Breast epithelium (tissue), 3 donors: ENCODE results near the gene PCGF2.

Source experiments
- CTCF ChIP-seq, 3 donors: fragments of 450-650 bp; IDR thresholded peaks; one replicate each; pipeline ENCODE4 v1.5.1; 2016 to 2017; ENCODE audit warnings: antibody characterized with exemption in 3 of 3, mild to moderate bottlenecking in 3 of 3, moderate library complexity in 3 of 3
- POLR2A ChIP-seq: fragments of 450-650 bp; IDR thresholded peaks from one replicate; pipeline ENCODE4 v1.6.1; 2016; ENCODE audit warnings: antibody characterized with exemption, mild to moderate bottlenecking, moderate library complexity
- POLR2AphosphoS5 ChIP-seq, 3 donors: sonication (generic); formaldehyde crosslinking; IDR thresholded peaks; one replicate each; pipeline ENCODE4 v1.6.1; 2017; ENCODE audit warnings: antibody characterized with exemption in 3 of 3

DNA sequence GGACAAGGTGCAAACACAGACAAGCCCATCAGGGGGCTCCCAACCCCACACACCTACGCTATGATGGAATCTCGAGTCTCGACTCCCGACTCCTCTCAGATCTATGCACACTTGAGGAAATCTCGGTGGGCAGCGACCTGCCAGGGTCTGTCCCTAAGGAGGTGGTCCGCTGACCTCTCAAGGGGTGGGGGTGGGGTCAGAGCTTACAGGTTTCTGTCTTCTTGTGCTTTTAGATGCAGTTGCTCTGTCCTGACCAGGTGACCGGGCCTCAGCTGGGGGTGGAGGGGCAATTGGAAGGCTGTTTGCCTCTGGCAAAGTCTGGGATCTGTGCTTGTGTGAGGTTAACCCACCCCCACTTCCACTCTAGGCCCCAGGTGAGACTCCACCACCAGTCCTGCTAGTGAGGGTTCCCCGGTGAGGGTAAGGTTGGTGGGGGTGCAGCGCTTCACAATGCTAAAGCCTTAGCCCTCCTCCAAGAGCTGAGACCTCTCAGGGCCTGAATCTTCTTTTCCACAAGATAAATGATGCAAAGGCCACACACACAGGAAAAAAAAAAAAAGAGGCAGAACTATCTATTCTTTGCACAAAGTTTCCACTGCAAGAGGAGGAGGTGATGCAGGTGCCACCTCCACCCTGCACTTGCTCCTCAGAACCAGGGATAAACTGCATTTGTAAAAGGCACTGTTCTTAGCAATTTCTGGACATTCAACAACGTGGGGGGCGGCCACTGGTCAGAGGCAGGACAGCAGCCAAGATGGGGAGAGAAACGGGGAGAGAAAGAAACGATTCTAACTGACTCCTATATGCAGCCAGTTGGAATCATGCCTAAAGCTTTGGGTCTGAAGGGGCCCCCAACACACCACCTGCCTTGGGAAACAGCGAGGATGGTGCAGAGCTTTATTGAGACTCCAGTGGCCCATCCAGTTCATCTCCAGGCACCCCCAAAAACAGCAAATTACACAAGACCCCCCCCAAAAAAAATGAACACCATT lies 13.9 kb downstream of the PCGF2 start:
- TF ChIP-seq CTCF (IDR thresholded peaks at IDR 0.05): no peak
- no peak for TF ChIP-seq POLR2A
- TF ChIP-seq POLR2AphosphoS5 (IDR thresholded peaks at IDR 0.05): no peak
